ENCODE results near the gene TMEM184B. TPM values are rescaled to one million over a fixed set of nuclear protein-coding genes. Genes with fewer than 3 reads are reported as not detected.

The TMEM184B gene
- total and polyA plus RNA-seq, 2 experiments from 2014 or later, result 42.2 to 95.1 TPM

- Histone ChIP-seq H4K20me1 (replicated peaks; ENCODE audit: insufficient read depth) (peaks cover 50% of the 10 kb centered on the region), H3K27ac (ENCODE audit: low read depth) (peak overlapping the region; percentile 60), H3K36me3 (ENCODE audit: insufficient read depth) (no peaks in the 10 kb centered on the region), H3K27me3 (ENCODE audit: insufficient read depth) (no peaks in the 10 kb centered on the region), H3K9me2 (ENCODE audit: insufficient read depth) (no peaks in the 10 kb centered on the region), H3K4me3 (no peak overlapping the region), H3F3A (replicated peaks; ENCODE audit: low read depth) (0 out of 2 replicates have a peak, but pooled peaks cover 21% of the 10 kb centered on the region), H3K4me2 (no peak overlapping the region), H3K4me1 (ENCODE audit: insufficient read depth) (peaks cover 34% of the 10 kb centered on the region), H2AFZ (no peak overlapping the region), H3K79me2 (replicated peaks; ENCODE audit: insufficient read depth) (peaks cover 100% of the 10 kb centered on the region)
- no peak overlapping the region for H3K4me3 Mint-ChIP-seq
- H3K4me1 Mint-ChIP-seq, result peaks cover 46% of the 10 kb centered on the region
- TF ChIP-seq NANOG (IDR thresholded peaks at IDR 0.05; ENCODE audit: borderline replicate concordance) (no peak), ZNF331 (CRISPR knock-in tag; IDR thresholded peaks at IDR 0.05; ENCODE audit: low read depth) (no peak), CTCF (conservative IDR thresholded peaks at IDR 0.05; ENCODE audit: low read depth in 2 of 2) (peak; percentile 74 to 87)
- H3K9me3 Mint-ChIP-seq, result no peaks in the 10 kb centered on the region
- peaks cover 12% of the 10 kb centered on the region; the same call in 2 of the 3 replicates for H3K36me3 Mint-ChIP-seq (ENCODE audit: low read depth)
- peak overlapping the region; percentile 45 for H3K27ac Mint-ChIP-seq
- DNase-seq (ENCODE audit: low spot score) (peak; percentile 85), ATAC-seq (peak; percentile 88)
- peaks cover 6% of the 10 kb centered on the region for H3K27me3 Mint-ChIP-seq (ENCODE audit: insufficient read depth, low read depth, poor library complexity)
Measured at GRCh38 chr22:38262051-38262795, 10.6 kb downstream of the TMEM184B start.

- H3K4me1 ChIP-seq (ENCODE audit: insufficient read depth), result peaks cover 27% of the 10 kb centered on the region
- no peak overlapping the region for H3K4me3 ChIP-seq
- H3K9me2 ChIP-seq (ENCODE audit: insufficient read depth), result no peaks in the 10 kb centered on the region
- H3K36me3 ChIP-seq (ENCODE audit: insufficient read depth), result no peaks in the 10 kb centered on the region
- 0 out of 2 replicates have a peak, but pooled peaks cover 17% of the 10 kb centered on the region for H3F3A ChIP-seq (replicated peaks; ENCODE audit: low read depth)
- peaks cover 100% of the 10 kb centered on the region for H3K79me2 ChIP-seq (replicated peaks; ENCODE audit: insufficient read depth)
- H3K27ac Mint-ChIP-seq, result 0 out of 2 replicates have a peak overlapping the region, but pooled peaks have one; percentile 9
- no peaks in the 10 kb centered on the region for H3K9me3 Mint-ChIP-seq
- peaks cover 41% of the 10 kb centered on the region for H3K4me1 Mint-ChIP-seq
- no peak overlapping the region for H2AFZ ChIP-seq
- H4K20me1 ChIP-seq (replicated peaks; ENCODE audit: insufficient read depth), result peaks cover 47% of the 10 kb centered on the region
- H3K27me3 Mint-ChIP-seq (ENCODE audit: insufficient read depth, low read depth, poor library complexity), result peaks cover 6% of the 10 kb centered on the region
- H3K27ac ChIP-seq (ENCODE audit: low read depth), result no peak overlapping the region; the same call in 1 of the 2 replicates
- H3K4me3 Mint-ChIP-seq, result no peak overlapping the region
- ATAC-seq (no peak), DNase-seq (ENCODE audit: low spot score) (no peak)
- no peaks in the 10 kb centered on the region for H3K27me3 ChIP-seq (ENCODE audit: insufficient read depth)
- peaks cover 12% of the 10 kb centered on the region; the same call in 2 of the 3 replicates for H3K36me3 Mint-ChIP-seq (ENCODE audit: low read depth)
- H3K4me2 ChIP-seq, result no peak overlapping the region
- TF ChIP-seq ZNF331 (CRISPR knock-in tag; IDR thresholded peaks at IDR 0.05; ENCODE audit: low read depth), result no peak
- no peak for TF ChIP-seq EZH2phosphoT487 (IDR thresholded peaks at IDR 0.05; ENCODE audit: unreplicated experiment)
- TF ChIP-seq STAT1 (IDR thresholded peaks at IDR 0.05; ENCODE audit: unreplicated experiment), result no peak
- no peak for TF ChIP-seq CREB1 (CRISPR knock-in tag; IDR thresholded peaks at IDR 0.05; ENCODE audit: low read depth)
- no peak for TF ChIP-seq NANOG (IDR thresholded peaks at IDR 0.05; ENCODE audit: borderline replicate concordance)
- TF ChIP-seq REST (IDR thresholded peaks at IDR 0.05; ENCODE audit: unreplicated experiment), result no peak
- no peak for TF ChIP-seq EZH2 (IDR thresholded peaks at IDR 0.05; ENCODE audit: low read depth, unreplicated experiment)
Measured at GRCh38 chr22:38260761-38261681, 11.8 kb downstream of the TMEM184B start.

All from GM23338 (cell line).